GM21717 (cell line): Measurements from ENCODE around the gene INTS11.
A peak's percentile ranks its signal among the peaks of the same experiment; 100 is the strongest.

Experiments used
- ATAC-seq: cut with Tn5 transposase; IDR thresholded peaks from one replicate; pipeline ENCODE4 v1.9.1; 2021; ENCODE audit warnings: mild to moderate bottlenecking, moderate library complexity; ENCODE audit not compliant: unreplicated experiment

Gene INTS11

GRCh38 chr1:1314678-1315335 is 9.7 kb downstream of the INTS11 start:
- ATAC-seq = no peak

GRCh38 chr1:1314237-1314586 is 10.2 kb downstream of the INTS11 start:
- ATAC-seq = no peak

- no peak for ATAC-seq
Observed at GRCh38 chr1:1313500-1314236, 10.8 kb downstream of the INTS11 start.

- ATAC-seq = no peak
Observed at GRCh38 chr1:1312450-1313314, 11.8 kb downstream of the INTS11 start.

GRCh38 chr1:1311107-1312104 is 13.1 kb downstream of the INTS11 start:
- ATAC-seq = no peak

- no peak for ATAC-seq
Observed at GRCh38 chr1:1310476-1311053, 13.9 kb downstream of the INTS11 start.

- no peak for ATAC-seq
Observed at GRCh38 chr1:1310109-1310385, 14.4 kb downstream of the INTS11 start.

GRCh38 chr1:1309251-1310108 is 15.0 kb downstream of the INTS11 start:
- no peak for ATAC-seq

- peak; percentile 4 for ATAC-seq
Observed at GRCh38 chr1:1308756-1309250, 15.7 kb downstream of the INTS11 start.

GRCh38 chr1:1307923-1308755 is 16.3 kb downstream of the INTS11 start, which contains the start of the genes ACAP3 and PUSL1:
ACAP3 (minus strand) TSS chr1:1307930; CDS start chr1:1307815, 115 bp downstream.
PUSL1 (plus strand) TSS chr1:1308597; CDS start chr1:1308644, 47 bp downstream.
- peak; percentile 38 for ATAC-seq

- ATAC-seq = peak; percentile 3
Observed at GRCh38 chr1:1307261-1307922, 17.1 kb downstream of the INTS11 start.

- no peak for ATAC-seq
Observed at GRCh38 chr1:1306661-1307260, 17.7 kb downstream of the INTS11 start.

- no peak for ATAC-seq
Observed at GRCh38 chr1:1306070-1306660, 18.3 kb downstream of the INTS11 start.

- no peak for ATAC-seq
Observed at GRCh38 chr1:1305300-1306069, 19.0 kb downstream of the INTS11 start.

- ATAC-seq = no peak
Observed at GRCh38 chr1:1304331-1305299, 19.8 kb downstream of the INTS11 start.
